ENCODE measurements around the gene CELF2. TPM values are rescaled to one million over a fixed set of nuclear protein-coding genes. Genes with fewer than 3 reads are reported as not detected.

The CELF2 gene
- total RNA-seq, 4 donors from 2014 or later, result 8.7 to 28.6 (median 22.9) TPM

DNA sequence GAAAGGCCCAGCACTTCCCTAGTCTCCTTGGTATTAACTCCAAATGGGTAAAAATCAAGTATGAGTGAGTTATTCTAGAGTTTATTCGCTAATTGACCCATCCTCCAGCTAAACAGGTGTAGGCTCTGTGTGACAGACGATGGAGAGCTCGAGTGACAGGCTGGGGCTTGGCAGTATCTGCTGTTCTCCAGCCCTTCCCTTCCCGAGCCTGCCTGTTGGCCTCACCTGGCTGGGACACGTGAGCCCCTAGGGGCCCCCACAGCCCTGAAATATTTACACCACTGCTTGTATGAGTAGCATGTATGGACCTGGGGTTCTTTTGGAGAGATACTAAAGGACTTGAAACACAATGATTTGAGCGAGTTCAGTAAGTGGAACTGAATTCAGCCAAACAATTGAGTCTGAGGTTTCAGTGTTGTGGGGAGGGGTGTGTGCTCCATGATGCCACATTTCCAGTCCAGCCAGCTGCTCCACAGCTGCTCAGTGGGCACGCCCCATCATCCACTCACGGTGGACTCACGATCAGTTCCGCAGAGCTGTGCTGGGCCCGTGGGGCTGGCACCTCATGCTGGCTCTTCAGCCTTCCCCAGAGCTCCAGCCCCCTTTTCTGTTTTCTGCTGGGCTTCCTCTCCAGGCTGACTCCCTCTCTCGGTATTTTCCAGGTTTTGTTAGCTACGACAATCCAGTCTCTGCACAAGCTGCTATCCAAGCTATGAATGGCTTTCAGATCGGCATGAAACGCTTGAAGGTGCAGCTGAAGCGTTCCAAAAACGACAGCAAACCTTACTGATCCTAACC, 310.8 kb downstream of the CELF2 start:
- Histone ChIP-seq H3K27me3 (no peaks in the 10 kb centered on the region), H3K4me3 (peak overlapping the region; percentile 13), H3K9me3 (no peaks in the 10 kb centered on the region), H3K4me1 (peaks cover 38% of the 10 kb centered on the region), H3K36me3 (peaks cover 7% of the 10 kb centered on the region), H3K27ac (peak overlapping the region; percentile 71)
- TF ChIP-seq POLR2A (IDR thresholded peaks at IDR 0.05), result no peak
- peak in 1 of 3 donors; percentile 25 for TF ChIP-seq POLR2AphosphoS5 (IDR thresholded peaks at IDR 0.05)
- no peak for DNase-seq (ENCODE audit: low spot score in 2 of 2)
- WGBS, result 23% methylated on average over 17 of the region's 17 CpGs

DNA sequence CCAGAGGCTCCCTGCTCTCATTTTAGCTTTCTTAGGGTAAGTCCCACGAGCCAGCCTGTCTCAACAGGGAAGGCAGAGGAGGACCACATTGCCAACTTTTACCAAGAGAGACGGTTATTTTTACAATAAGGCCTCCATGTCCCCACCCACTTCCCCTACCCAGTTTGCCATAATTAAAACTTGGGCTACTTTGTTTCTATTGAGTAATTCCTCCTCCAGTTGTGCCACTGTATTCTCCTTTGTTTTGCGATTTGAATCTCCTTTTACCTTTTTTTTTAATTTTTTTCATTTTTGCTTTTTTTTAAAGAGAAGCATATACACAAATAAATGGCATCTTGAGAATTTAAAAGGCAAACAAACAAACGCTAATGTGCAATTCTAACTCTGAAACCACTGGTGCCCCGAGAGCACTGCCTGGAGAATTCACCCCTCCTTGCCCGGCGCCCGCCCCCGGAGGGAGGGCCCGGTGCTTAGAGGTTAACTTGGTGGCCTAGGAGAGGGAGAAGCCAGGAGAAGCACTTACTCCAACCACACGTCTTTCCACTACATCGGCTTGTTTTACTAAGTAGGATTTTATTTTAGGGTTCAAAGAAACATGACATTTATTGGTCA, 311.5 kb downstream of the CELF2 start:
- Histone ChIP-seq H3K4me3 (peak overlapping the region; percentile 13), H3K36me3 (peaks cover 5% of the 10 kb centered on the region), H3K27ac (peak overlapping the region; percentile 71), H3K4me1 (peaks cover 38% of the 10 kb centered on the region), H3K9me3 (no peaks in the 10 kb centered on the region), H3K27me3 (no peaks in the 10 kb centered on the region)
- TF ChIP-seq POLR2AphosphoS5 (IDR thresholded peaks at IDR 0.05) (no peak), POLR2A (IDR thresholded peaks at IDR 0.05) (no peak), EP300 (IDR thresholded peaks at IDR 0.05) (no peak)
- no peak for DNase-seq (ENCODE audit: low spot score in 2 of 2)
- WGBS, result 27% methylated on average over 12 of the region's 12 CpGs

DNA sequence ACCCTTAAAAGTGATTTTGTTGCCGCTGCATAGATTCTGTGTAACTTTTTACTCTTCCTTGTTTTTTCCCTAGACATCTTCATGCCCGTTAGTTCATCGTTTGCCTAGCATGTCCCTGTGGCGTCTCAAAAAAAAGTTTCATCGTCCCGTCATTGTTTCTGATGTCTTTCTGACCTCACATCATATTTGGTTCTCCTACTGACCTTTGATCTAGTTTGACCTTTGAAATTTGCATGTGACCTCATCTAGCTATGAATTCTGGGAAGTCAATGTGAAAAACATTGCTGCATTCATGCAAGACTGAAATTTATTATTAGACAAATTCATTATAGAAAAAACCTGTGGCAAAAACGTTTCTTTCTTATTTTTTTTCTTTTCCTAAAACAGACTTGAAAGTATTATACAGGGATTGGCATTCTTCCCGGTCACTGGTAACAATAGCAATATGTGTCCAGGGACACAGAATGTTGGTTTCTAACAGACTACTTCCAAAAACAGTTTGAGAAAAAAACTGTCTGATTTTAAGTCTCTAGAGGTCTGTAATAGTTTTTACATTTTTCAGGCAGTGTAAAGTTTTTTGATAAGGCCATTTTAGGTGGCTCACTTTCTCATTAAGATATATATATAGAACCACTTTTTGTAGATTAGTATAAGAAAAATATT, 312.8 kb downstream of the CELF2 start:
- peaks cover 38% of the 10 kb centered on the region for H3K4me1 ChIP-seq
- H3K36me3 ChIP-seq, result no peaks in the 10 kb centered on the region
- H3K27ac ChIP-seq, result no peak overlapping the region
- no peak for DNase-seq (ENCODE audit: low spot score in 2 of 2)
- 48% methylated on average over 8 of the region's 8 CpGs for WGBS
- no peak for TF ChIP-seq POLR2AphosphoS5 (IDR thresholded peaks at IDR 0.05)
- no peak for TF ChIP-seq EP300 (IDR thresholded peaks at IDR 0.05)
- TF ChIP-seq POLR2A (IDR thresholded peaks at IDR 0.05), result no peak
- TF ChIP-seq, protein P1, sequence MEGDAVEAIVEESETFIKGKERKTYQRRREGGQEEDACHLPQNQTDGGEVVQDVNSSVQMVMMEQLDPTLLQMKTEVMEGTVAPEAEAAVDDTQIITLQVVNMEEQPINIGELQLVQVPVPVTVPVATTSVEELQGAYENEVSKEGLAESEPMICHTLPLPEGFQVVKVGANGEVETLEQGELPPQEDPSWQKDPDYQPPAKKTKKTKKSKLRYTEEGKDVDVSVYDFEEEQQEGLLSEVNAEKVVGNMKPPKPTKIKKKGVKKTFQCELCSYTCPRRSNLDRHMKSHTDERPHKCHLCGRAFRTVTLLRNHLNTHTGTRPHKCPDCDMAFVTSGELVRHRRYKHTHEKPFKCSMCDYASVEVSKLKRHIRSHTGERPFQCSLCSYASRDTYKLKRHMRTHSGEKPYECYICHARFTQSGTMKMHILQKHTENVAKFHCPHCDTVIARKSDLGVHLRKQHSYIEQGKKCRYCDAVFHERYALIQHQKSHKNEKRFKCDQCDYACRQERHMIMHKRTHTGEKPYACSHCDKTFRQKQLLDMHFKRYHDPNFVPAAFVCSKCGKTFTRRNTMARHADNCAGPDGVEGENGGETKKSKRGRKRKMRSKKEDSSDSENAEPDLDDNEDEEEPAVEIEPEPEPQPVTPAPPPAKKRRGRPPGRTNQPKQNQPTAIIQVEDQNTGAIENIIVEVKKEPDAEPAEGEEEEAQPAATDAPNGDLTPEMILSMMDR (IDR thresholded peaks at IDR 0.05), result no peak
- H3K4me3 ChIP-seq, result no peak overlapping the region
- H3K27me3 ChIP-seq, result no peaks in the 10 kb centered on the region
- H3K9me3 ChIP-seq, result no peaks in the 10 kb centered on the region

DNA sequence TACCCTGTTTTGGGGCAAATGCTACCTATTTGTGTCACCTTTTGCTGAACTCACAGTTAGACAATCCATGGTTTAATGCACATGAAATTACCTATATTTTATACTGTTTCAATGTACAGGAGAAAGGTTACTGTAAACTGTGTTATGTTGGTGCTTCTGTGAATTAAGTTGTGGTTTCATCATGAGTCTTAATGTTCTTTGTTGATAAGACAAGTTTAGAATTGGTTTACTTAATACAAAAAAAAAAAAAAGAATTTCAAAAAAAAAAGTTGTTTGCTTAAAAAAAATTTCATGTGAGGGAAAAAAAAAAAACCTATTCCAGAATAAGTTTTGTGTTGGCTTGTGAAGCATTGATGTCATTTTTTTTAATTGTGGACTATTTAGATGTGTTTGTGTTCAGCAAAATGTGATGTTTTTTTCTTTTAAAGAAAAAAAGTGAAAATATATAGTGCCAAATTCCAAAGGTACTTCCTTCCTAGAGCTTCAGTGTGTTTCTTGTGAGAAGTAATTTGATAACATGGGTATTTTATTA, 313.4 kb downstream of the CELF2 start:
- TF ChIP-seq, protein P1 (IDR thresholded peaks at IDR 0.05), result no peak
- TF ChIP-seq POLR2AphosphoS5 (IDR thresholded peaks at IDR 0.05) (no peak), EP300 (IDR thresholded peaks at IDR 0.05) (no peak), POLR2A (IDR thresholded peaks at IDR 0.05) (no peak)
- Histone ChIP-seq H3K36me3 (no peaks in the 10 kb centered on the region), H3K27ac (no peak overlapping the region), H3K27me3 (no peaks in the 10 kb centered on the region), H3K4me3 (no peak overlapping the region), H3K9me3 (no peaks in the 10 kb centered on the region), H3K4me1 (peaks cover 38% of the 10 kb centered on the region)
- DNase-seq (ENCODE audit: low spot score in 2 of 2), result no peak

DNA sequence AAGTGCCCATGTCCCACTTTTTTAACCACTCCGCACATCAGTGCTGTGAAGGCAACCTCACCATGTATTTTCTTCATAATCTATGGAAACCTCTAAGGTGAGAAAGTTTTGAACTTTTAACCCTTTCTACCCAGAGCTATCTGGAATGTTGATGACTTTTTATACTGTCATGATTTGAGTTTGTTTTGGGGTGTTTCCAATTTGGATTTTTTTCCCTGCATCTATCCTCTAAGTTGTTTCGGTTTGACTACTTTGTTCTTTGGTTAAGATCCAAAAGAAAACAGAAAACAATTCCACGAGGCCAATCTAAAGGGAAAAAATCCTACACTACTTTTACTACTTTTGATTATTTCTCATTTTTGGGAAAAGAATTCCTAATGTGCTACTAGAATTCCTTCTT, 314.1 kb downstream of the CELF2 start:
- no peaks in the 10 kb centered on the region for H3K27me3 ChIP-seq
- TF ChIP-seq POLR2AphosphoS5 (IDR thresholded peaks at IDR 0.05) (no peak), POLR2A (IDR thresholded peaks at IDR 0.05) (no peak)
- WGBS, result 43% methylated on average over 3 of the region's 3 CpGs
- no peaks in the 10 kb centered on the region for H3K36me3 ChIP-seq
- H3K4me3 ChIP-seq, result no peak overlapping the region
- no peak overlapping the region for H3K27ac ChIP-seq
- H3K9me3 ChIP-seq, result no peaks in the 10 kb centered on the region
- peaks cover 38% of the 10 kb centered on the region for H3K4me1 ChIP-seq
- no peak for DNase-seq (ENCODE audit: low spot score in 2 of 2)

DNA sequence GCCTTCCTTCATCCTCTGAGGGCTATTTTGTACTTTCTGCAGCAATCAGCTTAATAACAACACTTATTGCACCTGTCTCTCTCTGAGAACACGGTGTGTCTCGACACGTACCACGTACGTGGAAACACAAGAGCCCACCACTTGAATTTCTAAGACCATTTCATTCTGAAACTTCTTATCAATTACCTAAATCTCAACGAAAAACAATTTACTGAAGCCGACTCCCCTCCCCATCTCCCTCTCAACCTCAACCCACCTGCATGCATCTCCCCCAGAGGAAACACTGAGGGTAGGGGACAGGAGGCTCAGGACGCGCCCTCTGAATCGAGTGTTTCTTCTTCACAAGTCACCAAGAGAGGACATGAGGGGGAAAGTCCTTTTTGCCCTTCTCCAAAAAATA, 315.2 kb downstream of the CELF2 start:
- DNase-seq (ENCODE audit: low spot score in 2 of 2), result no peak
- Histone ChIP-seq H3K4me1 (peaks cover 37% of the 10 kb centered on the region), H3K36me3 (no peaks in the 10 kb centered on the region), H3K27me3 (no peaks in the 10 kb centered on the region), H3K27ac (no peak overlapping the region), H3K4me3 (no peak overlapping the region), H3K9me3 (no peaks in the 10 kb centered on the region)
- no peak for TF ChIP-seq EP300 (IDR thresholded peaks at IDR 0.05)
- TF ChIP-seq POLR2AphosphoS5 (IDR thresholded peaks at IDR 0.05), result no peak
- TF ChIP-seq POLR2A (IDR thresholded peaks at IDR 0.05), result no peak
- TF ChIP-seq, protein P1 (IDR thresholded peaks at IDR 0.05), result no peak
- WGBS, result 90% methylated on average over 10 of the region's 10 CpGs

Measured in suprapubic skin (tissue), 4 donors.